ENCODE results near the gene FGR.

FGR gene

GRCh38 chr1:27566462-27567145, 68.4 kb downstream of the FGR start:
- no peak for DNase-seq (ENCODE audit: low read depth)

- no peak for DNase-seq (ENCODE audit: low read depth)
Observed at GRCh38 chr1:27564710-27565649, 70.0 kb downstream of the FGR start.

- no peak for DNase-seq (ENCODE audit: low read depth)
Observed at GRCh38 chr1:27563591-27564471, 71.2 kb downstream of the FGR start.

DNA sequence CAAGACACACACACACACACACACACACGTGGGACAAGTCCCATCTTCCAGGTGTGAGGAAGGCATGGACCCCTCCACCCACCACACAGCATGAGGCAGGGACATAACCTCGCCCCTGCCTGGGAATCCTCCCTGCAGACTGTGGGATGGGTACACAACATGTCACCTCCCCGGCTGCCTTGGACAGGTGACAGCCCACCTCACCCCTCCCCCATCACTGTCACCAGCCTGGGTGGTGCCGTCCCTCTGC, 71.7 kb downstream of the FGR start:
- no peak for DNase-seq (ENCODE audit: low read depth)

- DNase-seq (ENCODE audit: low read depth), result no peak
Observed at GRCh38 chr1:27562534-27563340, 72.2 kb downstream of the FGR start.
